ENCODE results near the gene LAMA5. TPM values are rescaled to one million over a fixed set of nuclear protein-coding genes. Genes with fewer than 3 reads are reported as not detected.

The LAMA5 gene
- total and polyA plus RNA-seq, 2 experiments from 2014 or later: 71.3 to 252 TPM

- TF ChIP-seq CTCF (IDR thresholded peaks at IDR 0.05; ENCODE audit: poor library complexity) (peak; percentile 94), EZH2 (IDR thresholded peaks at IDR 0.05; ENCODE audit: borderline replicate concordance) (no peak)
- DNase-seq (ENCODE audit: low spot score): peak; percentile 99
- peaks cover 36% of the 10 kb centered on the region for H3K79me2 ChIP-seq
- no peaks in the 10 kb centered on the region for H3K36me3 ChIP-seq (replicated peaks; ENCODE audit: insufficient read depth, low read depth)
- peaks cover 37% of the 10 kb centered on the region for H4K20me1 ChIP-seq (ENCODE audit: insufficient read depth, poor library complexity, severe bottlenecking)
- H3K4me1 ChIP-seq (ENCODE audit: insufficient read depth): peaks cover 15% of the 10 kb centered on the region
- peak within 1 kb of the TSS; percentile 40 for H2AFZ ChIP-seq
- H3K4me3 ChIP-seq: peak within 1 kb of the TSS; percentile 45
- peak within 1 kb of the TSS; percentile 93 for H3K27ac ChIP-seq
- peak within 1 kb of the TSS; percentile 97 for H3K4me2 ChIP-seq
- H3K9me3 ChIP-seq (ENCODE audit: low read depth): no peaks in the 10 kb centered on the region
- WGBS (ENCODE audit: low lambda C conversion rate, missing lambda C conversion rate): under 1% methylated on average over 43 of the region's 81 CpGs
- H3K27me3 ChIP-seq: no peaks in the 10 kb centered on the region
- H3K9me2 ChIP-seq (replicated peaks; ENCODE audit: insufficient read depth): no peaks in the 10 kb centered on the region
These were observed 64.6 kb downstream of the LAMA5 start, which contains the start of gene ADRM1 for GRCh38 chr20:62302341-62303061. ADRM1 (plus strand) TSS chr20:62302997; CDS start chr20:62303569, 572 bp downstream.

GRCh38 chr20:62301773-62302340 lies 65.3 kb downstream of the LAMA5 start:
- no peaks in the 10 kb centered on the region for H3K27me3 ChIP-seq
- peak; percentile 96 for DNase-seq (ENCODE audit: low spot score)
- 9% methylated on average over 17 of the region's 24 CpGs for WGBS (ENCODE audit: low lambda C conversion rate, missing lambda C conversion rate)
- H3K9me3 ChIP-seq (ENCODE audit: low read depth): no peaks in the 10 kb centered on the region
- H3K79me2 ChIP-seq: peaks cover 36% of the 10 kb centered on the region
- H3K4me3 ChIP-seq: peak overlapping the region; percentile 45
- peaks cover 15% of the 10 kb centered on the region for H3K4me1 ChIP-seq (ENCODE audit: insufficient read depth)
- H3K9me2 ChIP-seq (replicated peaks; ENCODE audit: insufficient read depth): no peaks in the 10 kb centered on the region
- H3K27ac ChIP-seq: peak overlapping the region; percentile 93
- H3K4me2 ChIP-seq: peak overlapping the region; percentile 86
- H2AFZ ChIP-seq: peak overlapping the region; percentile 40
- H4K20me1 ChIP-seq (ENCODE audit: insufficient read depth, poor library complexity, severe bottlenecking): peaks cover 37% of the 10 kb centered on the region
- H3K36me3 ChIP-seq (replicated peaks; ENCODE audit: insufficient read depth, low read depth): no peaks in the 10 kb centered on the region
- TF ChIP-seq CTCF (IDR thresholded peaks at IDR 0.05; ENCODE audit: poor library complexity) (peak; percentile 90), EZH2 (IDR thresholded peaks at IDR 0.05; ENCODE audit: borderline replicate concordance) (no peak), EZH2phosphoT487 (IDR thresholded peaks at IDR 0.05; ENCODE audit: low read depth, severe bottlenecking, unreplicated experiment) (no peak)

GRCh38 chr20:62301111-62301668 lies 65.9 kb downstream of the LAMA5 start:
- Histone ChIP-seq H3K9me2 (replicated peaks; ENCODE audit: insufficient read depth) (no peaks in the 10 kb centered on the region), H3K4me3 (no peak overlapping the region), H4K20me1 (ENCODE audit: insufficient read depth, poor library complexity, severe bottlenecking) (peaks cover 31% of the 10 kb centered on the region), H3K4me2 (peak overlapping the region; percentile 86), H3K27ac (no peak overlapping the region), H3K79me2 (peaks cover 31% of the 10 kb centered on the region), H3K27me3 (no peaks in the 10 kb centered on the region), H3K4me1 (ENCODE audit: insufficient read depth) (peaks cover 15% of the 10 kb centered on the region), H3K36me3 (replicated peaks; ENCODE audit: insufficient read depth, low read depth) (no peaks in the 10 kb centered on the region), H2AFZ (no peak overlapping the region), H3K9me3 (ENCODE audit: low read depth) (no peaks in the 10 kb centered on the region)
- WGBS (ENCODE audit: low lambda C conversion rate, missing lambda C conversion rate): 96% methylated on average over 11 of the region's 11 CpGs
- no peak for DNase-seq (ENCODE audit: low spot score)
- no peak for TF ChIP-seq EZH2 (IDR thresholded peaks at IDR 0.05; ENCODE audit: borderline replicate concordance)
- TF ChIP-seq EZH2phosphoT487 (IDR thresholded peaks at IDR 0.05; ENCODE audit: low read depth, severe bottlenecking, unreplicated experiment): no peak
- no peak for TF ChIP-seq CTCF (IDR thresholded peaks at IDR 0.05; ENCODE audit: poor library complexity)
